Small intestine (tissue), 7 donors: ENCODE data around the gene SORL1. TPM values are rescaled to one million over a fixed set of nuclear protein-coding genes. Genes with fewer than 3 reads are reported as not detected.

Experiments
- DNase-seq, 2 donors: peaks; one replicate each; pipeline versions ENCODE4 v3.0.0 to v3.0.0-alpha.2; 2013
- FAIRE-seq: peaks from 2 replicates; lab custom pipeline; 2012; peaks lifted over from hg19 to GRCh38; lab: Jason Lieb, UNC
- H3K27ac ChIP-seq, 3 donors: one replicate each; pipeline ENCODE4 v1.5.1; 2013; ENCODE audit warnings: low read length in 2 of 3, mild to moderate bottlenecking in 2 of 3, control low read depth in 1 of 3, inconsistent platforms in 1 of 3, low read depth in 1 of 3, moderate library complexity in 1 of 3
- H3K27me3 ChIP-seq, 3 donors: one replicate each; pipeline ENCODE4 v1.6.1; 2013; ENCODE audit warnings: low read length in 3 of 3, inconsistent platforms in 1 of 3; ENCODE audit not compliant: control insufficient read depth in 3 of 3, insufficient read depth in 3 of 3
- H3K36me3 ChIP-seq, 3 donors: one replicate each; pipeline ENCODE4 v1.6.1; 2013; ENCODE audit warnings: low read length in 3 of 3, inconsistent platforms in 1 of 3, low read depth in 1 of 3, mild to moderate bottlenecking in 1 of 3, moderate library complexity in 1 of 3; ENCODE audit not compliant: control insufficient read depth in 3 of 3, insufficient read depth in 2 of 3
- H3K4me1 ChIP-seq, 3 donors: one replicate each; pipeline ENCODE4 v1.6.1; 2013; ENCODE audit warnings: low read length in 2 of 3, inconsistent platforms in 1 of 3, low read depth in 1 of 3, mild to moderate bottlenecking in 1 of 3, moderate library complexity in 1 of 3; ENCODE audit not compliant: control insufficient read depth in 3 of 3, insufficient read depth in 2 of 3
- H3K4me3 ChIP-seq, 3 donors: one replicate each; pipeline ENCODE4 v1.5.1; 2013; ENCODE audit warnings: low read length in 3 of 3, control low read depth in 1 of 3, inconsistent platforms in 1 of 3, low read depth in 1 of 3, mild to moderate bottlenecking in 1 of 3, moderate library complexity in 1 of 3
- H3K9me3 ChIP-seq, 2 donors: one replicate each; pipeline ENCODE4 v1.6.1; 2013; ENCODE audit warnings: low read depth in 1 of 2, low read length in 1 of 2; ENCODE audit not compliant: control insufficient read depth in 2 of 2, insufficient read depth in 1 of 2
- WGBS, 3 donors: extraction: QIAGEN DNeasy Blood & Tissue Kit; methylation state at CpG; one replicate each; pipeline ENCODE4 v1.1.7; 2013; 5-methylcytosine and 5-hydroxymethylcytosine counted together
- polyA plus RNA-seq, 4 donors: library from polyadenylated mRNA; stranded (reverse) in 3 of 4; unstranded in 1 of 4; fragments of 200-250 nt in 3 of 4; fragments of 120-200 nt in 1 of 4; gene quantifications; one replicate each; pipeline versions ENCODE4 v1.2.1 to v1.2.3, GENCODE V29; 2013
- donor health status: healthy with polysubstance abuse.
- donor health status: control.
- donor health status: control.
- donor health status: Bipolar disorder and iron deficiency.
- donor health status: healthy.

The SORL1 gene
- polyA plus RNA-seq, 4 donors = 4.6 to 64.5 (median 5.8) TPM

DNA sequence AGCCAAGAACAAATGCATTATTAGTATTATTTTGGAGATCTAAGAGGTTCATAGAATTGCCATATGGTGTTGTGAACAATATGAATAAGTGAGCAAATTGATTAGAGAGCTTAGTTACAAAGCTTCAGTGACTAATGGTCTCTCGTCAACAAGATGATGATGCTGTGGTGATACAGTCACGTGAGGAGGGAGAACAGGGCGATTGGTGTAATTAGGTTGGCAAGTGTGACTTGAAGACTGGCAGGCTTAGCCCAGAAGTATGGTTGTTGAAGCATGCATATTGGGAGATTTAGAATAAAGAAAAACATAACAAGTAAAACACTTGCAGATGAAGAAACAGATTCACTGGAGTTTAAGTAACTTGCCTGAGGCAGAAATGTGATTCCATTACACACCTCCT, 101.3 kb downstream of the SORL1 start:
- H3K27me3 ChIP-seq = no peaks in the 10 kb centered on the region
- 39 to 66% (median 49%) methylated on average over 3 of the region's 3 CpGs for WGBS, 3 donors
- DNase-seq (peak in 1 of 2 donors; percentile 28), FAIRE-seq (no peak)
- peak overlapping the region; percentile 21 to 34 (median 23) for H3K27ac ChIP-seq
- H3K4me3 ChIP-seq = no peak overlapping the region
- H3K4me1 ChIP-seq = peaks cover 0 to 10% (median 3%) of the 10 kb centered on the region in 3 donors
- no peaks in the 10 kb centered on the region for H3K9me3 ChIP-seq
- H3K36me3 ChIP-seq = peaks cover 0 to 28% (median under 1%) of the 10 kb centered on the region in 3 donors

DNA sequence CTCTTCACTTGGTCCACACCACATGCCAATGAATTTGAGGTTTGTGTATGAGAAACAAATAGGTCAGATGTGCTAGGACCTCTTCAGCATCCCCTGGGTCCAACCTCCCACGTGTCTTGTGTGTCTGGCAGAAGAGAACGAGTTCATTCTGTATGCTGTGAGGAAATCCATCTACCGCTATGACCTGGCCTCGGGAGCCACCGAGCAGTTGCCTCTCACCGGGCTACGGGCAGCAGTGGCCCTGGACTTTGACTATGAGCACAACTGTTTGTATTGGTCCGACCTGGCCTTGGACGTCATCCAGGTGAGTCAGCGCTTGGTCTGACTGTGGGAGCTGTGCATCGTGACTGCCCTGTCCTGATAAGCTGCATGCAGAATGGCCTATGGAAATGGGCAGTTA, 101.7 kb downstream of the SORL1 start:
- Histone ChIP-seq H3K36me3 (peaks cover 3 to 32% (median 4%) of the 10 kb centered on the region in 3 donors), H3K27ac (peak overlapping the region; percentile 23 to 85 (median 34)), H3K4me3 (no peak overlapping the region), H3K9me3 (no peaks in the 10 kb centered on the region), H3K4me1 (peaks cover 0 to 10% (median 3%) of the 10 kb centered on the region in 3 donors), H3K27me3 (no peaks in the 10 kb centered on the region)
- FAIRE-seq (no peak), DNase-seq (peak; percentile 90 to 99)
- 15 to 59% (median 36%) methylated on average over 11 of the region's 11 CpGs for WGBS, 3 donors

DNA sequence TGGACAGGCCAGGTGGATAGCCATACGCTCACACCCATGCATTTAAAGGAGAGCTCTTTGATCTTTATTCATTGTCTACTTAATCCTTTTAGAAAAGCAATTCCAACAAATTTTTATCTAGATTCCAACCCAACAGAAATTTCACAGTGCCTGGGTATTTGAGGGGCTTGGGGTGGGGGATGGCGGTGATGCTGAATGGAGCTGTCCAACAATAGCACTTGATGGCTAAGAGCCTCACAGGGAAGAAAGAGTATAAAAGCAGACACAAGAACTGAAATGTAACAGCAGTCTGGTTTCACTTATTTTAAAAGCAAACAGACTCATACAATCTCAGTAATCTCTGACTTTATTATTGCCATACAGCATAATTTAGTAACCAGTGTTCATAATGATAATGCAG, 102.4 kb downstream of the SORL1 start:
- peaks cover 2 to 10% (median 3%) of the 10 kb centered on the region in 3 donors for H3K4me1 ChIP-seq
- no peaks in the 10 kb centered on the region for H3K27me3 ChIP-seq
- peak overlapping the region; percentile 35 to 85 (median 67) for H3K27ac ChIP-seq
- FAIRE-seq = no peak
- WGBS, 3 donors = 75 to 82% (median 75%) methylated on average over 2 of the region's 2 CpGs
- H3K36me3 ChIP-seq = peaks cover 4 to 34% (median 4%) of the 10 kb centered on the region in 3 donors
- H3K4me3 ChIP-seq = no peak overlapping the region
- DNase-seq = no peak
- no peaks in the 10 kb centered on the region for H3K9me3 ChIP-seq

DNA sequence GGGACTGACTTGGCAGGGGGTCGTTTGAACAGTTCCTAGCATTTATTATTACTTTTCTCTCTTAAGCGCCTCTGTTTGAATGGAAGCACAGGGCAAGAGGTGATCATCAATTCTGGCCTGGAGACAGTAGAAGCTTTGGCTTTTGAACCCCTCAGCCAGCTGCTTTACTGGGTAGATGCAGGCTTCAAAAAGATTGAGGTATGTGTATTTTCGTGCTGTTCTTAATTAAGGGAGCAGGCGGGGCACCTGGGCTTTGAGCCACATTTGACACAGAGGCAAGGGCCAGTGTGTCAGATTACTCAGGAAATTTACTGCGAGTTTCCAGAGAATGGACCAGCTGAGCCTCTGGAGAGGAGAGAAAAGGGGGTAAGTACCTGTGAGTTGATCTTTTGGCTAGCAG, 103.0 kb downstream of the SORL1 start:
- H3K4me1 ChIP-seq = peaks cover 2 to 14% (median 3%) of the 10 kb centered on the region in 3 donors
- no peak overlapping the region for H3K27ac ChIP-seq
- WGBS, 3 donors = 39 to 56% (median 48%) methylated on average over 5 of the region's 5 CpGs
- no peaks in the 10 kb centered on the region for H3K9me3 ChIP-seq
- no peak overlapping the region for H3K4me3 ChIP-seq
- no peaks in the 10 kb centered on the region for H3K27me3 ChIP-seq
- peaks cover 4 to 34% (median 4%) of the 10 kb centered on the region in 3 donors for H3K36me3 ChIP-seq
- FAIRE-seq (no peak), DNase-seq (no peak)

DNA sequence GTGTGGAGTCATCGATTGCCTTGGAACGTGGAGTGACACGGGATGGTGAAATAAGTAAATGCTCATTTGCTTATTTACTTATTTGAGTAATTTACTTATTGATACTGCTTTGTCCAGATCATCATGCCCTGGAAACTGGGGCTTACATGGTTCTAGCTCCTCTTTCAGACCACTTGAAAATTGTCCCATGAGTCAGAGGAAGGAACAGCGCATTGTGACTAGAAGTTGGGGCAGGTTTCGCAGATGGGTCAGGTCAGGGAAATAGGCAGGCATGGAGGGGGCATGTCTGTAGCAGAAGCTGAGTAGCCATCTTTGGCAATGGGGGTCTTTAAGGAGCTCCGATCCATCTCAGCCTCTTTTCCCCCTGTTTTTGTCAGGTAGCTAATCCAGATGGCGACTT, 104.8 kb downstream of the SORL1 start:
- DNase-seq (no peak), FAIRE-seq (no peak)
- H3K27ac ChIP-seq = no peak overlapping the region
- no peaks in the 10 kb centered on the region for H3K27me3 ChIP-seq
- 91 to 98% (median 95%) methylated on average over 7 of the region's 7 CpGs for WGBS, 3 donors
- peaks cover 4 to 31% (median 4%) of the 10 kb centered on the region in 3 donors for H3K36me3 ChIP-seq
- H3K9me3 ChIP-seq = no peaks in the 10 kb centered on the region
- no peak overlapping the region for H3K4me3 ChIP-seq
- H3K4me1 ChIP-seq = peaks cover 2 to 25% (median 3%) of the 10 kb centered on the region in 3 donors

GRCh38 chr11:121557348-121557747, 105.2 kb downstream of the SORL1 start:
- no peak overlapping the region for H3K27ac ChIP-seq

DNA sequence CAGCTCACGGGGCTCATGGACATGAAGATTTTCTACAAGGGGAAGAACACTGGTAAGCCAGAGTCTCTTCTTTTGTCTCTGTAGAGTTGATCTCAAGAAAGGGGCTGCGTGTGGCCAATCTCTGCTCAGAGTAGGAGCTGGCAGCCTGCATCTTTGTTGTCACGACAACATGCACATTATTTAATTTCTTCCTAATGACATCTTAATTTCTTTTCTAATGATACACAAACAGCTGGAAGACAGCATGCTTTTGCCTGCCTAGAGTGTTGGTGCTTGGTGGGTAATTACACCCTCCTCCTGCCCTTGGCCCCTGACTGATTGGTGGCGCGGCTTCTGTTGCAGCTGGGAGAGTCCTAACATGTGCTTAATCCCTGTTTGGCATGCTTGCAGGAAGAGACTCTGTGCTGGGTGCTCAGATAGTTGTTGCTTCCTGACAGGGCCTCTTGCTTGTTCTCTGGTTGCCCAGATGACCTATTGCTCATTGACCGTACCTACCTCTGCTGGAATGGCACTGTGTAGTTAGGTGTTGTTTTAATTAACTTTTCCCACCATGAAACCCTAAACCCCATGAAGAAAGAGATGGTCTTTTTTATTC, 107.6 kb downstream of the SORL1 start:
- 55 to 67% (median 64%) methylated on average over 6 of the region's 6 CpGs for WGBS, 3 donors
- Histone ChIP-seq H3K27me3 (no peaks in the 10 kb centered on the region), H3K27ac (peak overlapping the region in 1 of 3 donors; percentile 46), H3K4me1 (peaks cover 0 to 25% (median 5%) of the 10 kb centered on the region in 3 donors), H3K36me3 (peaks cover 4 to 23% (median 4%) of the 10 kb centered on the region in 3 donors), H3K9me3 (no peaks in the 10 kb centered on the region), H3K4me3 (no peak overlapping the region)
- DNase-seq (peak; percentile 25 to 61), FAIRE-seq (no peak)

More at GRCh38 chr11:121557348-121557747, 105.2 kb downstream of the SORL1 start:
- no peak for DNase-seq
- 76 to 89% (median 77%) methylated on average over 8 of the region's 8 CpGs for WGBS, 3 donors
- Histone ChIP-seq H3K9me3 (no peaks in the 10 kb centered on the region), H3K4me3 (no peak overlapping the region), H3K27me3 (no peaks in the 10 kb centered on the region), H3K4me1 (peaks cover 2 to 26% (median 3%) of the 10 kb centered on the region in 3 donors), H3K36me3 (peaks cover 4 to 28% (median 4%) of the 10 kb centered on the region in 3 donors)
- FAIRE-seq = no peak

GRCh38 chr11:121560236-121560635, 108.1 kb downstream of the SORL1 start:
- Histone ChIP-seq H3K27me3 (no peaks in the 10 kb centered on the region), H3K27ac (peak overlapping the region in 1 of 3 donors; percentile 46), H3K4me3 (no peak overlapping the region), H3K36me3 (peaks cover 4 to 20% (median 4%) of the 10 kb centered on the region in 3 donors), H3K9me3 (no peaks in the 10 kb centered on the region), H3K4me1 (peaks cover 0 to 28% (median 5%) of the 10 kb centered on the region in 3 donors)
- FAIRE-seq (no peak), DNase-seq (peak; percentile 34 to 84)
